HepG2 (cell line): ENCODE data around the gene CKAP2L. TPM values are rescaled to one million over a fixed set of nuclear protein-coding genes. Genes with fewer than 3 reads are reported as not detected.

Experiments
- ATAD3A ChIP-seq: sonication (generic); formaldehyde crosslinking; IDR thresholded peaks from 2 replicates; pipeline ENCODE4 v1.4.0; 2020; ENCODE audit warnings: missing genetic modification reagents
- ATF7-NPFF ChIP-seq: sonication (generic); formaldehyde crosslinking; IDR thresholded peaks from 2 replicates; pipeline ENCODE4 v1.8.1; 2023; ENCODE audit warnings: mild to moderate bottlenecking, low read depth, missing genetic modification reagents, moderate library complexity
- ELF4 ChIP-seq: sonication (generic); formaldehyde crosslinking; IDR thresholded peaks from 2 replicates; pipeline ENCODE4 v1.5.0; 2020; ENCODE audit warnings: missing genetic modification reagents, mild to moderate bottlenecking, moderate library complexity, borderline replicate concordance
- HNRNPH1 ChIP-seq: fragments of 200-400 bp; formaldehyde crosslinking; optimal IDR thresholded peaks from 2 replicates; pipeline ENCODE3; 2017; ENCODE audit warnings: mild to moderate bottlenecking, low read depth, low read length
- MLX ChIP-seq: IDR thresholded peaks from 2 replicates; pipeline ENCODE4 v1.6.1; 2016
- MYPOP ChIP-seq: sonication (generic); formaldehyde crosslinking; IDR thresholded peaks from 2 replicates; pipeline ENCODE4 v1.8.1; 2023; ENCODE audit warnings: mild to moderate bottlenecking, moderate library complexity, missing genetic modification reagents
- NCOA5 ChIP-seq: sonication (generic); formaldehyde crosslinking; IDR thresholded peaks from 2 replicates; pipeline ENCODE4 v1.4.0; 2020; ENCODE audit warnings: missing genetic modification reagents
- PHF20 ChIP-seq: sonication (generic); formaldehyde crosslinking; IDR thresholded peaks from 2 replicates; pipeline ENCODE4 v1.5.0; 2020; ENCODE audit warnings: mild to moderate bottlenecking, missing genetic modification reagents
- PHF8 ChIP-seq: sonication (generic); formaldehyde crosslinking; IDR thresholded peaks from 2 replicates; pipeline ENCODE4 v1.5.0; 2020; ENCODE audit warnings: missing genetic modification reagents
- RXRB ChIP-seq: IDR thresholded peaks from 2 replicates; pipeline ENCODE4 v1.6.1; 2016; ENCODE audit warnings: borderline replicate concordance, missing genetic modification reagents, missing compliant biosample characterization
- SALL2 ChIP-seq: sonication (generic); formaldehyde crosslinking; IDR thresholded peaks from 2 replicates; pipeline ENCODE4 v1.8.1; 2023; ENCODE audit warnings: mild to moderate bottlenecking, missing genetic modification reagents, inconsistent platforms
- SMARCE1 ChIP-seq: fragments of 450-650 bp; IDR thresholded peaks from 2 replicates; pipeline ENCODE4 v1.6.1; 2017; ENCODE audit warnings: borderline replicate concordance
- SRSF9 ChIP-seq: fragments of 200-400 bp; formaldehyde crosslinking; IDR thresholded peaks from 2 replicates; pipeline ENCODE4 v1.6.1; 2018; ENCODE audit warnings: borderline replicate concordance, mild to moderate bottlenecking, low read depth, low read length; ENCODE audit not compliant: insufficient read depth, poor library complexity, severe bottlenecking
- SYNCRIP ChIP-seq: fragments of 200-400 bp; formaldehyde crosslinking; IDR thresholded peaks from 2 replicates; pipeline ENCODE4 v1.6.1; 2018; ENCODE audit warnings: mild to moderate bottlenecking, low read depth, low read length; ENCODE audit not compliant: insufficient read depth
- TBX2 ChIP-seq: sonication (generic); formaldehyde crosslinking; IDR thresholded peaks from 2 replicates; pipeline ENCODE4 v1.5.0; 2020; ENCODE audit warnings: missing genetic modification reagents, mild to moderate bottlenecking, borderline replicate concordance
- ZFP36L2 ChIP-seq: sonication (generic); formaldehyde crosslinking; IDR thresholded peaks from 2 replicates; pipeline ENCODE4 v1.4.0; 2020; ENCODE audit warnings: missing genetic modification reagents
- ZFP90 ChIP-seq: sonication (generic); formaldehyde crosslinking; IDR thresholded peaks from 2 replicates; pipeline ENCODE4 v1.8.0; 2022; ENCODE audit warnings: missing genetic modification reagents, mild to moderate bottlenecking, inconsistent platforms, borderline replicate concordance
- ZKSCAN1 ChIP-seq: fragments of 150-350 bp; IDR thresholded peaks from 2 replicates; pipeline ENCODE4 v1.6.1; 2014; ENCODE audit warnings: low read length
- ZNF331 ChIP-seq: sonication (generic); formaldehyde crosslinking; IDR thresholded peaks from 2 replicates; pipeline ENCODE4 v1.4.0; 2020; ENCODE audit warnings: missing genetic modification reagents
- ZNF503 ChIP-seq: sonication (generic); formaldehyde crosslinking; IDR thresholded peaks from 2 replicates; pipeline ENCODE4 v1.4.0; 2020; ENCODE audit warnings: missing genetic modification reagents
- ZNF513 ChIP-seq: sonication (generic); formaldehyde crosslinking; conservative IDR thresholded peaks from 2 replicates; pipeline ENCODE4 v1.5.0; 2020; ENCODE audit warnings: missing genetic modification reagents
- ZNF556 ChIP-seq: sonication (generic); formaldehyde crosslinking; IDR thresholded peaks from 2 replicates; pipeline ENCODE4 v1.4.0; 2020; ENCODE audit warnings: mild to moderate bottlenecking, missing genetic modification reagents, borderline replicate concordance
- ZNF569 ChIP-seq: sonication (generic); formaldehyde crosslinking; IDR thresholded peaks from 2 replicates; pipeline ENCODE4 v1.5.0; 2020; ENCODE audit warnings: mild to moderate bottlenecking, missing genetic modification reagents, moderate library complexity, borderline replicate concordance
- ZNF703 ChIP-seq: sonication (generic); formaldehyde crosslinking; IDR thresholded peaks from 2 replicates; pipeline ENCODE4 v1.5.1; 2020; ENCODE audit warnings: missing genetic modification reagents, mild to moderate bottlenecking, moderate library complexity, borderline replicate concordance
- polyA plus RNA-seq, 8 experiments: library from polyadenylated mRNA; depleted of rRNA in 3 of 8; stranded (reverse) in 7 of 8; unstranded in 1 of 8; fragments of >200 nt; fragmentation: Illumina TruSeq in 4 of 8; extraction: Trizol in 4 of 8; gene quantifications; 2 replicates each; pipeline versions ENCODE4 v1.2.1 to v1.2.3, GENCODE V29; 2011 to 2016; ENCODE audit warnings: low read depth in 4 of 8, missing spikeins in 1 of 8, mixed read lengths in 1 of 8; ENCODE audit not compliant: insufficient read depth in 1 of 8
- total RNA-seq, 5 experiments: library from RNA; depleted of rRNA; stranded (reverse); fragments of >200 nt; fragmentation: Illumina TruSeq; extraction: Trizol; gene quantifications; 2 replicates each; pipeline ENCODE4 v1.2.3, GENCODE V29; 2016; ENCODE audit warnings: low read depth in 1 of 5

The CKAP2L gene
- total and polyA plus RNA-seq, 2 of the 13 experiments (the other 11 are each of a cell fraction or from before 2014, with no cell fraction given): 7.1 to 9.5 TPM

GRCh38 chr2:112764071-112765044, at the start of gene CKAP2L (continued):
- TF ChIP-seq ZNF703 (CRISPR knock-in tag): no peak; the same call in 1 of the 2 replicates
- no peak for TF ChIP-seq ZNF513
- TF ChIP-seq ELF4: no peak
- no peak for TF ChIP-seq MLX (CRISPR knock-in tag)
- TF ChIP-seq ZKSCAN1: no peak
- peak; percentile 79 for TF ChIP-seq ZNF331
- TF ChIP-seq PHF8 (CRISPR knock-in tag): peak; percentile 91
- TF ChIP-seq PHF20: peak; percentile 60
- TF ChIP-seq SYNCRIP: no peak
- no peak for TF ChIP-seq ZNF569 (CRISPR knock-in tag)
- 0 out of 2 replicates have a peak, but pooled peaks have one; percentile 20 for TF ChIP-seq SALL2 (CRISPR knock-in tag)
- TF ChIP-seq SRSF9: no peak
- peak; percentile 61; the same call in 1 of the 2 replicates for TF ChIP-seq ZNF556 (CRISPR knock-in tag)
- peak; percentile 92 for TF ChIP-seq TBX2
- TF ChIP-seq RXRB (CRISPR knock-in tag): peak; percentile 33; the same call in 1 of the 2 replicates
- TF ChIP-seq HNRNPH1: no peak
- no peak for TF ChIP-seq NCOA5 (CRISPR knock-in tag)
- TF ChIP-seq ZFP90 (CRISPR knock-in tag): peak; percentile 90
- TF ChIP-seq SMARCE1: no peak
- no peak for TF ChIP-seq ZFP36L2
- TF ChIP-seq MYPOP: peak; percentile 94
- TF ChIP-seq ZNF503: no peak; the same call in 1 of the 2 replicates
- no peak for TF ChIP-seq ATAD3A (CRISPR knock-in tag)
- peak; percentile 100 for TF ChIP-seq ATF7-NPFF (CRISPR knock-in tag)
